ENCODE measurements around the gene LRRC4C.

The LRRC4C gene

GRCh38 chr11:40139536-40139935 lies 1319.9 kb downstream of the LRRC4C start:
- no peak overlapping the region for H3K4me3 ChIP-seq (ENCODE audit: low read length)
- DNase-seq (ENCODE audit: low read depth, low spot score) = no peak

- H3K4me3 ChIP-seq (ENCODE audit: low read length) = no peak overlapping the region
- no peak for DNase-seq (ENCODE audit: low read depth, low spot score)
Measured at GRCh38 chr11:40139066-40139465, 1320.4 kb downstream of the LRRC4C start.

- no peak overlapping the region for H3K4me3 ChIP-seq (ENCODE audit: low read length)
- no peak for DNase-seq (ENCODE audit: low read depth, low spot score)
Measured at GRCh38 chr11:40134820-40135570, 1324.5 kb downstream of the LRRC4C start.

- no peak for DNase-seq (ENCODE audit: low read depth, low spot score)
- H3K4me3 ChIP-seq (ENCODE audit: low read length) = no peak overlapping the region
Measured at GRCh38 chr11:40133498-40133897, 1326.0 kb downstream of the LRRC4C start.

- H3K4me3 ChIP-seq (ENCODE audit: low read length) = no peak overlapping the region
- DNase-seq (ENCODE audit: low read depth, low spot score) = no peak
Measured at GRCh38 chr11:40132912-40133311, 1326.5 kb downstream of the LRRC4C start.

- no peak overlapping the region for H3K4me3 ChIP-seq (ENCODE audit: low read length)
- DNase-seq (ENCODE audit: low read depth, low spot score) = no peak
Measured at GRCh38 chr11:40130427-40130826, 1329.0 kb downstream of the LRRC4C start.

- no peak overlapping the region for H3K4me3 ChIP-seq (ENCODE audit: low read length)
- peak; percentile 7 for DNase-seq (ENCODE audit: low read depth, low spot score)
Measured at GRCh38 chr11:40129266-40129665, 1330.2 kb downstream of the LRRC4C start.

- no peak overlapping the region for H3K4me3 ChIP-seq (ENCODE audit: low read length)
- DNase-seq (ENCODE audit: low read depth, low spot score) = no peak
Measured at GRCh38 chr11:40125054-40125453, 1334.4 kb downstream of the LRRC4C start.

- DNase-seq (ENCODE audit: low read depth, low spot score) = no peak
- no peak overlapping the region for H3K4me3 ChIP-seq (ENCODE audit: low read length)
Measured at GRCh38 chr11:40119661-40120060, 1339.8 kb downstream of the LRRC4C start.

- no peak overlapping the region for H3K4me3 ChIP-seq (ENCODE audit: low read length)
- no peak for DNase-seq (ENCODE audit: low read depth, low spot score)
Measured at GRCh38 chr11:40118780-40119179, 1340.7 kb downstream of the LRRC4C start.

GRCh38 chr11:40118026-40118425 lies 1341.4 kb downstream of the LRRC4C start:
- no peak for DNase-seq (ENCODE audit: low read depth, low spot score)
- no peak overlapping the region for H3K4me3 ChIP-seq (ENCODE audit: low read length)

- no peak for DNase-seq (ENCODE audit: low read depth, low spot score)
- no peak overlapping the region for H3K4me3 ChIP-seq (ENCODE audit: low read length)
Measured at GRCh38 chr11:40104941-40105550, 1354.4 kb downstream of the LRRC4C start.

GRCh38 chr11:40100781-40101180 lies 1358.7 kb downstream of the LRRC4C start:
- DNase-seq (ENCODE audit: low read depth, low spot score) = no peak
- H3K4me3 ChIP-seq (ENCODE audit: low read length) = no peak overlapping the region

- DNase-seq (ENCODE audit: low read depth, low spot score) = no peak
- H3K4me3 ChIP-seq (ENCODE audit: low read length) = no peak overlapping the region
Measured at GRCh38 chr11:40100162-40100553, 1359.3 kb downstream of the LRRC4C start.

GRCh38 chr11:40099426-40100161 lies 1359.9 kb downstream of the LRRC4C start:
- no peak for DNase-seq (ENCODE audit: low read depth, low spot score)
- no peak overlapping the region for H3K4me3 ChIP-seq (ENCODE audit: low read length)

- no peak overlapping the region for H3K4me3 ChIP-seq (ENCODE audit: low read length)
- no peak for DNase-seq (ENCODE audit: low read depth, low spot score)
Measured at GRCh38 chr11:40095446-40095845, 1364.0 kb downstream of the LRRC4C start.

GRCh38 chr11:40094954-40095353 lies 1364.5 kb downstream of the LRRC4C start:
- no peak for DNase-seq (ENCODE audit: low read depth, low spot score)
- no peak overlapping the region for H3K4me3 ChIP-seq (ENCODE audit: low read length)

- DNase-seq (ENCODE audit: low read depth, low spot score) = no peak
- no peak overlapping the region for H3K4me3 ChIP-seq (ENCODE audit: low read length)
Measured at GRCh38 chr11:40080434-40080833, 1379.0 kb downstream of the LRRC4C start.

Measured in Jurkat, Clone E6-1 (cell line).